Measurements from ENCODE around the gene MLLT3.

MLLT3 gene

DNA sequence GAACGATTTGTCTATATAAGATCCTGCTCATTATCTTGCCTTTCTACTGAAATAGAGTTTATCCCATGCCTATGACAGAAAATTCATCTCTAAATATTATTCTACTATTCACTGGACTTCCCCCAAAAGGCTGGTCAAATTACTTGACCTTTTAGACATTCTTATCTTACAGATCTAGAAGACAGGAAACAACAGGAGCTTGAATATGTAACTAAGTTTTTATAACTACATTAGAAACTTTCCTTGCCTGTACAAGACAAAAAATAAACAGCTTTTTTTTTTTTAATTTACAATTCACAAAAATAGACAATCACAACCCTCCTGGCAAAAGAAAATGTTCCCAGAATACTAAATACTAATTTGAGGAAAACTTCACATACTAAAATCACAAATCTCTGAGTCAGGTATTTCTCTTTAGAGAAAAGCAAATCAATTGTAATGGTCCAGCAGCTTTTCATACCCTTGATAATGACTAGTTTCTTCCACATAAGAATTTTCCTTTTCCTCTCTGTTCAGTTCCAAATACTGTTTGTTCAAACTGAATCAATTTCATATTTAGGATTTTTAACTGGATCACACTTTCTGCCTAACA lies 68.6 kb downstream of the MLLT3 start:
- DNase-seq: no peak

- DNase-seq: no peak
Measured at GRCh38 chr9:20552874-20553557, 69.3 kb downstream of the MLLT3 start.

GRCh38 chr9:20551835-20552234 lies 70.5 kb downstream of the MLLT3 start:
- no peak for DNase-seq

DNA sequence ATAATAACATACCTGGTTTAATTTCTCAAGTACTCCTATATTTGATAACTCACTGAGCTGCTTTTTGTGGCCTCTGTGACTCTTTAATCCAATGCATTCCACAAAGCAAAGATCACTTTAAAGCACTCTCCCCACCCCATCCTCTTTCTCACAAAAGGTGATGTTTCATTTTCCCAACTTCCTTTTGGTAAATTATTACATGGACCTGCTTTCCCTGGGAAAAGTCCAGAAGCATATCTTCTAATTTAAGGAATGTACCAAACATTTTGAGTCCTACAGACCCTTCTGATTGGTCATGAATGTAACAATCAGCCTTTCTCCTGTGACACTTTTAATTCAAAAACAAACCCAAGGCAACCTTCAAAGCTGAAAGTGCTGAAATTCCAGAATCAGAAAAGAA lies 71.1 kb downstream of the MLLT3 start:
- no peak for DNase-seq

DNA sequence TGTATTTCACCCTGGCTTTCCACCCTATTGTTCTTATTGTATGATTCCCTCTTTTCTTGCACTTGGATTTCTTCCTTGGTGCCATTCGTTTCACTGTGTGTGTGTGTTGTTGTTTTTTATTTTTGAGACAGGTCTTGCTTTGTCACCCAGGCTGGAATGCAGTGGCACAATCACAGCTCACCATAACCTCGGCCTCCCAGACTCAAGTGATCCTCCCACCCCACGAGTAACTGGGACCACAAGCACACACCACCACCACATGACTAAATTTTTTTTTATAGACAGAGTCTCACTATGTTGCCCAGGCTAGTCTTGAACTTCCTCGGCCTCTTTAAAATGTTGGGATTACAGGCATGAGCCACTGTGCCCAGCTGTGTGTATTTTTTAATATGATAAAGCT lies 72.0 kb downstream of the MLLT3 start:
- DNase-seq: no peak

DNA sequence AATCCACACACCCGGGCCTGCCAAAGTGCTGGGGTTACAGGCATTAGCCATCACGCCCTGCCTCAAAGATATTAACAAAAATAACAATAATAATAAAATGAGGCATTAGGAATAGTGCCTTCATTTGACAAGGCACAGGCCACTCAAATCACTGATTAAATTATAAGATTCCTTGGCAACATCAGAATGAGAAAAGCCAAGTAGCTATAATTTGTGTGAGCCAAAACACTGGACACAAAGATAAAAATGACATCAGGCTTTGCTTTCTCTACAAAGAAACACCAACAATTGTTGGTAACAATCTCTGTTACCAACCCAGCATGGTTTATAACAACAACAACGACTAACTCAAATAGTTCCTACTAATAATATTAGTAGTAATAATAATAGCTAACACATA lies 73.2 kb downstream of the MLLT3 start:
- DNase-seq: no peak

GRCh38 chr9:20545023-20545622 lies 77.2 kb downstream of the MLLT3 start:
- no peak for DNase-seq

- no peak for DNase-seq
Measured at GRCh38 chr9:20540169-20540863, 82.0 kb downstream of the MLLT3 start.

- DNase-seq: no peak
Measured at GRCh38 chr9:20538956-20539355, 83.3 kb downstream of the MLLT3 start.

DNA sequence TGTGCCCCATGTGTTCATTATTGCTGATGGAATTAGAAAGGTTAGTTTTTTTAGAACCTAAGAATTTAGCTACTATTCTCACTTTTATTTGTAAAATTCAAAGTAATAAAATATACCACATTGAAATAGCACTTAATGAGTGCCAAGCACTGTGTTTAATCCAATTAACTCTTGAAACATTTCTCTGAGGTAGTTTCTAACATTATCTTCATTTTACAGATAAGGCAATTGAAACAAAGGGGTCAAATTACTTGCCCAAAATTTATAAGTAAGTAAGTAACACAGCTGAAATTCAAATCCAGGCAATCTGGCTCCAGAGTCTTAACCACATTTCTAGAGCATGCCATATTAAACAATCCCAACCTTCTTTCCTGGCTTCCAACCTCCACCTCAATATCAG lies 84.2 kb downstream of the MLLT3 start:
- no peak for DNase-seq

- no peak for DNase-seq
Measured at GRCh38 chr9:20537294-20537693, 85.0 kb downstream of the MLLT3 start.

GRCh38 chr9:20532584-20532983 lies 89.7 kb downstream of the MLLT3 start:
- no peak for DNase-seq

DNA sequence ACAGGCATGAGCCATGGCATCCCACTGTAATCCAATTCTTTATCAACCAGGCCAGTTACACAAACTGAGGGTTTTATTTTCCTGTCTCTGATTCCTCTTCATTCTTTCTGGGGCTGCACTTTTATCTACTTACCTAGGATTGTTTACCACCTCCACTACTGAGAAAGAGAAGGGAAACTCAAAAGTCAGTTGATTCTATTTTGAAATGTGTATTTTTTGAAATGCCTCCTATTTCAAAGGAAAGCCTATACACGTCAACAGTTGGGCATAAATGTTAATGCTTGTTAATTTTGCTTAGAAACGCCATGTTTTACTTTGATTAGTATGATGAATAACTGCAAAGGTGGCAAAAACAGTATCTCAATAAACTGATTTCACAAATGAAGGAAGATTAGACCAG lies 92.5 kb downstream of the MLLT3 start:
- no peak for DNase-seq

GRCh38 chr9:20528253-20528652 lies 94.0 kb downstream of the MLLT3 start:
- no peak for DNase-seq

GRCh38 chr9:20526500-20527319 lies 95.6 kb downstream of the MLLT3 start:
- no peak for DNase-seq

DNA sequence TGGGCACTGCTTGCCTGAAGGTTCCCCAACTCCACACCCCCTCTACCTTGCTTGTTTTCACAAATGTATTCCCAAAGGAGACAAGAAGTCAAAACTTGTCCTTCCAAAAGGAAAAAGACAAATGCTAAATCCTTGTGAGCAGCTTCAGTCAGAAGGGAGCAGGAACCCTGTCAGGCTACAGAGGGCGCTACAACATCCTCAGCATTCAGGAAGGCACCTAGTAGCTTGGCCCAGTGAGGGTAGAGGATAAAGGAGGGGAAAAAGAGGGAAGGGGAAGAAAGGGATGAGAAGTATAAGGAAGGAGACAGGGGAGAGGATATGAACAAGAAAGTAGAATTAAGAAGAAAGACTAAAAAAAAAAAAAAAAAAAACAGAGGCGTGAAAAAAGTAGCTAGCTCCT lies 97.5 kb downstream of the MLLT3 start:
- DNase-seq: no peak

DNA sequence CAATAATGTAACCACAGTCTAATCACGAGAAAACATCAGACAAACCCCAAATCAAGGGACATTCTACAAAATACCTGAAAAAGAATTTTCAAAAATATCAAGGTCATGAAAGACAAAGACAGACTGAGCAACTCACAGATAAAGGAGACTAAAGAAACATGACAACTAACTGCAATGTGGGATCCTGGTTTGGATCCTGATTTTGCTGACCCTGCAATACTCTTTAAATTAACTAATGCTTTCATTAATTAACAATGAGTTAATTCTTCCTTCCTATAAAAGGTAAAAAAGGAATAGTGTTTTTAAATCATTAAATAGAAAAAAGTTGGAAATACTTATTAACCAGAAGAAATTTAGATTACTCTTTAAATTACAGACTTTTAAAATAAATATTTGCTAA lies 103.6 kb downstream of the MLLT3 start:
- no peak for DNase-seq

DNA sequence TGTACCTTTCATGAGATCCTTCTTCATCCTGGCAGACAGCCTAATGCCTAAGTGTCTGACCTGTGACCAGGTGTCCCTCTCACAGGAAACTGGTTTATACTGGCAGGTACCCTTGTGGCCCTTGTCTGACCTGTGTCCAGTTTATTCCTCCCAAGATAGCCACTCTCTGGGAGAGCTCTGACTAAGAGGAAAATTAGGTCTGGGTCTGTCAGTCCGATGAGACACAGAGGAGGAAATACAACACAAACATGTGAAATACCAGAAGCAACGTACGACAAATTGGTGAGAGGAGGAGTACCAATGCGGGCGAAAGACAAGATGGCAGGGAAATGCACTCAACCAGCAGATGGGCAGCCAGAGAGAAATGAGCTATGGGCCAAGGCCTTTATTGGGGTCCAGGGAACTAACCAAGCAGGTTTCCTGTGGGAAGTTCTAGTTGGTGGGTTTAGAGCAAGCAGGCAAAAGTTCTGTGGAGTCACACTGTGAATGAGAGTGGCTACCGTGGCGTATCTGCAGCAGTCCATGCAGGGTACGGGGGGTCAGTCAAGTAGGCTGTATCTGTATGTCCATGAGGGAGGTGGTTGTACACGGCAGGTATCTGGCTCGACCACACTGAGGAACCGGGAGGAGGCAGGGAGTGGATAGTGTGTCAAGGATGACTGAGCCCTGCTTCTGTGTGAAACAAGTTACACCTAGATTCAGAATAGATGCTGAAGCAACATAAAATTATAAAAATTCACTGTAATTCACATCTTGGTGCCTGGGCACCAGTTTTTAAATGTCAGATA lies 109.0 kb downstream of the MLLT3 start:
- no peak for DNase-seq

GRCh38 chr9:20512636-20513035 lies 109.7 kb downstream of the MLLT3 start:
- DNase-seq: no peak

- DNase-seq: no peak
Measured at GRCh38 chr9:20512106-20512505, 110.2 kb downstream of the MLLT3 start.

DNA sequence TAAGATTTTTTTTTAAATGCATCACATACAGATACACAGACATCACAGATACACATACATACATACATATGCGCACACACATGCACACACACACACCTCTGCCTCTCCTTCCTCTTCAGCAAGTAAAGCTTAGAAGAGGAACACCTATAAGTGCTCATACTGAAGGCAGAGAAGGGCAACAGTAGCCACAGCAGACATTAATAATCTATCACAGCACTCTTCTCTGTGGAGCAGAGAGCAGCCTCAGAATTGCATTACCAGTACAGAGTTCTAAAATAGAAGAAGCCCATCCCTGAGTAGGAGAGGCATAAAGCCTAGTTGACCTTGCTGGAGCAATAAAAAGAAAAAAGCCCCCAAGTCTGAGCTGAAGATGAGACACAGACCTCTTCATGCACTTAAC lies 110.6 kb downstream of the MLLT3 start:
- DNase-seq: no peak

GRCh38 chr9:20509466-20509865 lies 112.8 kb downstream of the MLLT3 start:
- DNase-seq: no peak
